ENCODE measurements around the gene OXCT2.

GRCh38 chr1:39759436-39759726, 11.8 kb downstream of the OXCT2 start:
- TF ChIP-seq ETS1 (CRISPR knock-in tag; IDR thresholded peaks at IDR 0.05) (no peak), PLSCR1 (CRISPR knock-in tag; IDR thresholded peaks at IDR 0.05; ENCODE audit: borderline replicate concordance) (no peak), CREB1 (IDR thresholded peaks at IDR 0.05) (no peak), CREB1 (CRISPR knock-in tag; IDR thresholded peaks at IDR 0.05) (no peak), SETDB1 (CRISPR knock-in tag; IDR thresholded peaks at IDR 0.05; ENCODE audit: borderline replicate concordance) (no peak), NFYB (CRISPR knock-in tag; IDR thresholded peaks at IDR 0.05) (no peak), NR2C2 (CRISPR knock-in tag; IDR thresholded peaks at IDR 0.05; ENCODE audit: borderline replicate concordance) (no peak), HDAC2 (CRISPR knock-in tag; IDR thresholded peaks at IDR 0.05) (no peak), HOMEZ (CRISPR knock-in tag; IDR thresholded peaks at IDR 0.05; ENCODE audit: low read depth) (no peak), CBFB (CRISPR knock-in tag; IDR thresholded peaks at IDR 0.05) (no peak), EHMT2 (IDR thresholded peaks at IDR 0.05; ENCODE audit: borderline replicate concordance, low read depth, low read length) (no peak), RFX5 (IDR thresholded peaks at IDR 0.05; ENCODE audit: low read depth, low read length) (no peak), JUND (CRISPR knock-in tag; IDR thresholded peaks at IDR 0.05) (no peak), KDM5B (CRISPR knock-in tag; IDR thresholded peaks at IDR 0.05; ENCODE audit: borderline replicate concordance) (no peak)
